ENCODE measurements around the gene NXPE2. TPM values are rescaled to one million over a fixed set of nuclear protein-coding genes. Genes with fewer than 3 reads are reported as not detected.

Gene NXPE2
- total and polyA plus RNA-seq, 2 of the 13 experiments (the other 11 are each of a cell fraction or from before 2014, with no cell fraction given) = not detected

- TF ChIP-seq ZNF562 (CRISPR knock-in tag; IDR thresholded peaks at IDR 0.05; ENCODE audit: borderline replicate concordance) (no peak), ZFYVE20 (CRISPR knock-in tag; IDR thresholded peaks at IDR 0.05; ENCODE audit: borderline replicate concordance, low read depth) (no peak), BORCS8-MEF2B (CRISPR knock-in tag; IDR thresholded peaks at IDR 0.05) (no peak), ZNF878 (CRISPR knock-in tag; IDR thresholded peaks at IDR 0.05) (no peak)
Observed at GRCh38 chr11:114685097-114685496, 6.8 kb downstream of the NXPE2 start (continued).

DNA sequence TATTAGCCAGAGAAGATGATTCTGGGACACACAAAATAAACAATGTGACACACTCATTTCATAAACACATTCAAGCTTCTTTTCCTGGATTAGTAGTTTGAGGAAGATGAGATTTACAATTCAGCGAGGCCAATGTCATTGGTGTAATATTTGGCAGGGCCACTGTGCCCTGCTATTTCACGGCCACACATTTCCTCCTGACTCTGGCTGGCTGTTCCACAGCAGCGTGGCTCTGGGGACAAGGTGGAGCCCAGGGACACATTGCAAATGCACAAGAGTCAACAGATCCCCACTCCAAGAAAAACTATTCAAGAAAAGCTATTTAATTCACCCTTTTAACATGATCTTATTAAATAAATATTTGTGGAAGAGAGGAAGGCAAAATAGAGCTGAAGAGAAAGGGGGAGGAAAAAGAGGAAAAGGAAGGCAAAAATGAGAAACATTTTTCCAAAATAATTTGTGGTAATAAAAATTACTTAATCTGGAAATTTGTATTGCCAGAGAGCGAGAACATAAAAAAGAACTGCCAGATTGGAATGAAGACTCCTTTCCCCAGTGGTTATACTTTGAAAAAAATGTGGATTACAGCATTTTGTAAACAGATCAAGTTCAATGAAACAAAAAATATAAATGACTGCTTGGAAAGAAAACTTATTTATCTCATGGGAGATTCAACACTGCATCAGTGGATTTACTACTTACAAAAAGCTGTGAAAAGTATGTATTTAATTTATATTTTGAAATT, 27.1 kb downstream of the NXPE2 start:
- H2AFZ ChIP-seq (ENCODE audit: low read length) = no peak overlapping the region

More for the DNA sequence above, 27.1 kb downstream of the NXPE2 start:
- Histone ChIP-seq H3K4me2 (ENCODE audit: low read depth, low read length) (no peak overlapping the region), H3K27ac (ENCODE audit: extremely low read length, insufficient read depth, low read length) (no peak overlapping the region), H3K27me3 (ENCODE audit: control insufficient read depth in 1 of 2, insufficient read depth in 2 of 2, low read length in 2 of 2) (no peaks in the 10 kb centered on the region), H3K9ac (ENCODE audit: insufficient read depth, low read depth, low read length) (no peak overlapping the region), H3K9me3 (ENCODE audit: low read length) (no peaks in the 10 kb centered on the region), H3K79me2 (ENCODE audit: insufficient read depth, low read length) (no peaks in the 10 kb centered on the region), H3K36me3 (replicated peaks in 1 of 2; ENCODE audit: control insufficient read depth in 1 of 2, insufficient read depth in 2 of 2, low read length in 2 of 2) (no peaks in the 10 kb centered on the region), H3K4me3 (replicated peaks in 1 of 3; ENCODE audit: insufficient read depth in 1 of 3, low read depth in 2 of 3, low read length in 3 of 3) (no peak overlapping the region), H3K4me1 (ENCODE audit: insufficient read depth, low read length) (no peaks in the 10 kb centered on the region), H4K20me1 (ENCODE audit: insufficient read depth, low read length) (no peaks in the 10 kb centered on the region)
- FAIRE-seq (no peak), ATAC-seq (no peak), DNase-seq (ENCODE audit: low spot score) (no peak)
- ChIA-PET CTCF (ENCODE audit: low intra/inter-chr PET ratio, low total read pairs) (no interaction called here), POLR2A (no interaction called here)
- intact Hi-C loops (cut with micrococcal nuclease; ENCODE audit: unreplicated experiment) = no loop called here
- TF ChIP-seq SETDB1 (CRISPR knock-in tag; IDR thresholded peaks at IDR 0.05; ENCODE audit: borderline replicate concordance) (no peak), HIC2 (CRISPR knock-in tag; IDR thresholded peaks at IDR 0.05; ENCODE audit: low read depth) (no peak), SOX6 (IDR thresholded peaks at IDR 0.05) (no peak), SOX6 (CRISPR knock-in tag; IDR thresholded peaks at IDR 0.05) (no peak), ZNF780A (CRISPR knock-in tag; IDR thresholded peaks at IDR 0.05) (no peak), ATF1 (CRISPR knock-in tag; IDR thresholded peaks at IDR 0.05) (no peak), ZC3H13 (CRISPR knock-in tag; IDR thresholded peaks at IDR 0.05) (no peak), AGO1 (IDR thresholded peaks at IDR 0.05; ENCODE audit: low read depth, low read length, poor library complexity, severe bottlenecking) (no peak), KLF15 (CRISPR knock-in tag; IDR thresholded peaks at IDR 0.05; ENCODE audit: borderline replicate concordance) (no peak), MAZ (IDR thresholded peaks at IDR 0.05; ENCODE audit: borderline replicate concordance, low read depth, low read length) (no peak), MAZ (CRISPR knock-in tag; IDR thresholded peaks at IDR 0.05; ENCODE audit: low read depth) (no peak), KLF13 (CRISPR knock-in tag; IDR thresholded peaks at IDR 0.05) (no peak), STAG1 (CRISPR knock-in tag; IDR thresholded peaks at IDR 0.05) (no peak), SPEN (CRISPR knock-in tag; IDR thresholded peaks at IDR 0.05; ENCODE audit: low read depth) (no peak), ZNF552 (CRISPR knock-in tag; IDR thresholded peaks at IDR 0.05; ENCODE audit: borderline replicate concordance) (no peak), ZNF547 (CRISPR knock-in tag; IDR thresholded peaks at IDR 0.05) (no peak)
- TF ChIP-seq, protein P1, sequence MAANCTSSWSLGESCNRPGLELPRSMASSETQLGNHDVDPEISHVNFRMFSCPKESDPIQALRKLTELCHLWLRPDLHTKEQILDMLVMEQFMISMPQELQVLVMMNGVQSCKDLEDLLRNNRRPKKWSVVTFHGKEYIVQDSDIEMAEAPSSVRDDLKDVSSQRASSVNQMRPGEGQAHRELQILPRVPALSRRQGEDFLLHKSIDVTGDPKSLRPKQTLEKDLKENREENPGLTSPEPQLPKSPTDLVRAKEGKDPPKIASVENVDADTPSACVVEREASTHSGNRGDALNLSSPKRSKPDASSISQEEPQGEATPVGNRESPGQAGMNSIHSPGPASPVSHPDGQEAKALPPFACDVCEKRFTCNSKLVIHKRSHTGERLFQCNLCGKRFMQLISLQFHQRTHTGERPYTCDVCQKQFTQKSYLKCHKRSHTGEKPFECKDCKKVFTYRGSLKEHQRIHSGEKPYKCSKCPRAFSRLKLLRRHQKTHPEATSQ (CRISPR knock-in tag; IDR thresholded peaks at IDR 0.05; ENCODE audit: borderline replicate concordance) = no peak
- no TSS peak for BruUV-seq (replicated peaks)
- 1% methylated on average over 4 of the region's 4 CpGs for WGBS (ENCODE audit: low lambda C conversion rate)
- in situ Hi-C loops (cut with HindIII; ENCODE audit: extremely low pct_ligation_motif_present, low pct_unique_long_range_greater_than_20kb) = no loop called here
